Lower leg skin (tissue), 4 donors: Measurements from ENCODE around the gene ANO6. TPM values are rescaled to one million over a fixed set of nuclear protein-coding genes. Genes with fewer than 3 reads are reported as not detected.
A peak's percentile ranks its signal among the peaks of the same experiment; 100 is the strongest.
"Not testable (repeated sequence)": the region's sequence is repeated elsewhere in the genome, so short reads cannot be mapped to it uniquely, and the experiment has no call there.

Source experiments
- DNase-seq, 2 donors: peaks; one replicate each; pipeline ENCODE4 v3.0.0-alpha.2; 2019; ENCODE audit warnings: low spot score in 2 of 2
- H3K4me3 ChIP-seq: fragments of 200-600 bp; sonication (generic); 2 replicates; pipeline ENCODE4 v1.5.1; 2017; ENCODE audit warnings: mild to moderate bottlenecking, low read depth; ENCODE audit not compliant: poor library complexity, severe bottlenecking
- CTCF ChIP-seq, 3 donors: fragments of 450-650 bp; IDR thresholded peaks; one replicate each; pipeline ENCODE4 v1.5.1; 2016; ENCODE audit warnings: antibody characterized with exemption in 3 of 3, mild to moderate bottlenecking in 3 of 3, moderate library complexity in 2 of 3
- POLR2A ChIP-seq, 2 donors: fragments of 450-650 bp; IDR thresholded peaks; one replicate each; pipeline ENCODE4 v1.6.1; 2016 to 2017; ENCODE audit warnings: antibody characterized with exemption in 2 of 2, mild to moderate bottlenecking in 1 of 2, moderate library complexity in 1 of 2
- WGBS, 2 donors: methylation state at CpG; one replicate each; pipeline ENCODE4 v1.1.5; 2018; 5-methylcytosine and 5-hydroxymethylcytosine counted together
- intact Hi-C: fragments of 100-400 bp; cut with DNase I; formaldehyde crosslinking; loops from one replicate; pipeline ENCODE4 v1.15.0; 2023; ENCODE audit warnings: low total_unique reads
- total RNA-seq, 4 donors: library from RNA; depleted of rRNA; stranded (reverse); fragments of >200 nt; gene quantifications; one replicate each; pipeline ENCODE4 v1.1.0, GENCODE V29; 2016

ANO6 gene
- 10 to 100 TPM; 36.3 to 41.1 (median 38.9) TPM for total RNA-seq

- DNase-seq: peak; percentile 86 to 97
- 1% methylated on average over 33 to 58 of the region's 62 CpGs for WGBS, 2 donors
Observed at GRCh38 chr12:45215419-45216229, at the start of gene ANO6. ANO6 (plus strand) TSS chr12:45216095; CDS start chr12:45216322, 227 bp downstream.

GRCh38 chr12:45168976-45169375, 46.9 kb upstream of the ANO6 start:
- intact Hi-C loops: no loop called here
- TF ChIP-seq POLR2A (IDR thresholded peaks at IDR 0.05): no peak
- TF ChIP-seq CTCF (IDR thresholded peaks at IDR 0.05): no peak
- no peak for DNase-seq
- H3K4me3 ChIP-seq: no peak overlapping the region
- 92 to 94% methylated on average over 2 of the region's 2 CpGs for WGBS, 2 donors

More at GRCh38 chr12:45215419-45216229, at the start of gene ANO6:
- TF ChIP-seq CTCF (IDR thresholded peaks at IDR 0.05): peak in 1 of 3 donors; percentile 25
- no peak for TF ChIP-seq POLR2A (IDR thresholded peaks at IDR 0.05)
- H3K4me3 ChIP-seq: peak within 1 kb of the TSS; percentile 64
- intact Hi-C loops: no loop called here

- 45 to 50% methylated on average over 3 of the region's 3 CpGs for WGBS, 2 donors
- H3K4me3 ChIP-seq: no peak overlapping the region
- DNase-seq: peak; percentile 77 to 94
- intact Hi-C loops: no loop called here
- peak in 1 of 3 donors; percentile 54 for TF ChIP-seq CTCF (IDR thresholded peaks at IDR 0.05)
- no peak for TF ChIP-seq POLR2A (IDR thresholded peaks at IDR 0.05)
Observed at GRCh38 chr12:45170456-45171042, 45.3 kb upstream of the ANO6 start.

GRCh38 chr12:45173293-45173692, 42.6 kb upstream of the ANO6 start:
- intact Hi-C loops, DNase-seq, H3K4me3 ChIP-seq: not testable (repeated sequence)
- 90 to 93% methylated on average over 10 of the region's 10 CpGs for WGBS, 2 donors

- WGBS, 2 donors: 96 to 98% methylated on average over 14 of the region's 14 CpGs
- TF ChIP-seq POLR2A (IDR thresholded peaks at IDR 0.05) (no peak), CTCF (IDR thresholded peaks at IDR 0.05) (no peak)
- intact Hi-C loops: no loop called here
- H3K4me3 ChIP-seq: no peak overlapping the region
- DNase-seq: no peak
Observed at GRCh38 chr12:45174595-45174994, 41.3 kb upstream of the ANO6 start.

GRCh38 chr12:45178771-45179170, 37.1 kb upstream of the ANO6 start:
- intact Hi-C loops: no loop called here
- no peak overlapping the region for H3K4me3 ChIP-seq
- DNase-seq: no peak
- TF ChIP-seq POLR2A (IDR thresholded peaks at IDR 0.05) (no peak), CTCF (IDR thresholded peaks at IDR 0.05) (no peak)
